MM.1S (cell line): ENCODE data around the gene TNFRSF8.

Experiments
- EZH2 ChIP-seq: fragments of 300-600 bp; sonication (generic); optimal IDR thresholded peaks from 2 replicates; pipeline ENCODE3; 2017; ENCODE audit warnings: low read depth, mild to moderate bottlenecking, antibody characterized with exemption, low read length, mixed read lengths
- TF ChIP-seq, protein P1 (sequence below): fragments of 300-600 bp; sonication (generic); IDR thresholded peaks from 2 replicates; pipeline ENCODE4 v1.5.1; 2016; ENCODE audit warnings: antibody characterized with exemption, low read length, mixed read lengths

DNA sequence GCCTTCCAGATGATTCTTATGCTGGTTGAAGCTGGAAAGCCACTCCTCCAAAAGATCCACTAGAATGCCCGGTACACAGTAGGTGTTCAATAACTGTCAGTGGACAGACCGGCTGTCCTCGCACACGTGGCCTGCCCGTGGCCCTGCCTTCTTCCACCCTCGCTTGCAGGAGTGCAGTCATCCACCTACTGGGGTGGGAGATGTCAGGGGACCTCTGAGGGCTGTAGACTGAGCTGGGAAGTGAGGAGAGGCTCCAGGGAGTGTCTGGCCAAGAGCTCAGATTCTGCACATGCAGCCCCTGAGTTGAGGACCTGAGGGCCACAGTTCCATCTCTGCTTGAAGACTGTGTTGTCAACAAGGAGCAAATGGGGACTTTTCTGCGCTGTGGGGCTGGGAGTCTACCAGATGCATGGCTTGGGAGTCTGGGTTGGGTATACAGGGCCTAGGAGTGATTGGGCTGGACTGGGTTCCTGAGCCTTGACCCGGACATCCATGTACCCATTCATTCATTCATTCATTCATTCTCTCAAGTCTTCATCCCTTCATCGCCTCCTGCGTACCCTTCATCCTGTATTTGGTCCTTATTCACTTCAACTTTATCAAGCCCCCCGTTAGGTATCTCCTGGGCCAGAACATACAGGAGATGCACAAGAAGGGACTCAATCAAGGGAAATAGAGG lies 99.5 kb downstream of the TNFRSF8 start:
- TF ChIP-seq, protein P1, sequence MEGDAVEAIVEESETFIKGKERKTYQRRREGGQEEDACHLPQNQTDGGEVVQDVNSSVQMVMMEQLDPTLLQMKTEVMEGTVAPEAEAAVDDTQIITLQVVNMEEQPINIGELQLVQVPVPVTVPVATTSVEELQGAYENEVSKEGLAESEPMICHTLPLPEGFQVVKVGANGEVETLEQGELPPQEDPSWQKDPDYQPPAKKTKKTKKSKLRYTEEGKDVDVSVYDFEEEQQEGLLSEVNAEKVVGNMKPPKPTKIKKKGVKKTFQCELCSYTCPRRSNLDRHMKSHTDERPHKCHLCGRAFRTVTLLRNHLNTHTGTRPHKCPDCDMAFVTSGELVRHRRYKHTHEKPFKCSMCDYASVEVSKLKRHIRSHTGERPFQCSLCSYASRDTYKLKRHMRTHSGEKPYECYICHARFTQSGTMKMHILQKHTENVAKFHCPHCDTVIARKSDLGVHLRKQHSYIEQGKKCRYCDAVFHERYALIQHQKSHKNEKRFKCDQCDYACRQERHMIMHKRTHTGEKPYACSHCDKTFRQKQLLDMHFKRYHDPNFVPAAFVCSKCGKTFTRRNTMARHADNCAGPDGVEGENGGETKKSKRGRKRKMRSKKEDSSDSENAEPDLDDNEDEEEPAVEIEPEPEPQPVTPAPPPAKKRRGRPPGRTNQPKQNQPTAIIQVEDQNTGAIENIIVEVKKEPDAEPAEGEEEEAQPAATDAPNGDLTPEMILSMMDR = no peak
- TF ChIP-seq EZH2 = no peak
